Fibroblast of lung (primary cell): ENCODE data around the gene FOXI1. TPM values are rescaled to one million over a fixed set of nuclear protein-coding genes. Genes with fewer than 3 reads are reported as not detected.

Source experiments
- DNase-seq, 2 donors: peaks; one replicate each; pipeline versions ENCODE4 v3.0.0 to v3.0.0-alpha.2; 2010; ENCODE audit warnings: low read depth in 2 of 2
- H2AFZ ChIP-seq: 2 replicates; pipeline ENCODE4 v1.5.1; 2012; ENCODE audit warnings: low read length, control low read depth, inconsistent platforms
- H3K27ac ChIP-seq: 2 replicates; pipeline ENCODE4 v1.5.1; 2011; ENCODE audit warnings: low read length, control low read depth; ENCODE audit not compliant: insufficient read depth
- H3K27me3 ChIP-seq: 2 replicates; pipeline ENCODE4 v1.5.1; 2011; ENCODE audit warnings: mild to moderate bottlenecking, low read length; ENCODE audit not compliant: control insufficient read depth, insufficient read depth
- H3K36me3 ChIP-seq: 2 replicates; pipeline ENCODE4 v1.5.1; 2011; ENCODE audit warnings: low read length; ENCODE audit not compliant: control insufficient read depth, insufficient read depth
- H3K4me1 ChIP-seq: 2 replicates; pipeline ENCODE4 v1.5.1; 2011; ENCODE audit warnings: low read length; ENCODE audit not compliant: control insufficient read depth, insufficient read depth; ENCODE audit errors: extremely low read depth
- H3K4me2 ChIP-seq: 2 replicates; pipeline ENCODE4 v1.5.1; 2011; ENCODE audit warnings: low read length, control low read depth; ENCODE audit not compliant: insufficient read depth; ENCODE audit errors: extremely low read depth
- H3K4me3 ChIP-seq, 4 experiments: fragments of 200-600 bp in 1 of 4; sonication (generic) in 1 of 4; replicated peaks in 1 of 4; 2 replicates each; pipeline ENCODE4 v1.5.1; 2011 to 2016; ENCODE audit warnings: low read length in 4 of 4, low read depth in 3 of 4, mild to moderate bottlenecking in 3 of 4, control low read depth in 2 of 4, inconsistent platforms in 1 of 4, mixed read lengths in 1 of 4; ENCODE audit not compliant: insufficient read depth in 1 of 4; ENCODE audit errors: control extremely low read depth in 1 of 4
- H3K79me2 ChIP-seq: 2 replicates; pipeline ENCODE4 v1.5.1; 2012; ENCODE audit warnings: mild to moderate bottlenecking, low read length, inconsistent platforms; ENCODE audit not compliant: control insufficient read depth, insufficient read depth
- H3K9ac ChIP-seq: 2 replicates; pipeline ENCODE4 v1.5.1; 2011; ENCODE audit warnings: mild to moderate bottlenecking, low read length, control low read depth; ENCODE audit not compliant: insufficient read depth
- H3K9me3 ChIP-seq: 2 replicates; pipeline ENCODE4 v1.5.1; 2012; ENCODE audit warnings: low read depth, low read length; ENCODE audit not compliant: control insufficient read depth, insufficient read depth
- H4K20me1 ChIP-seq: 2 replicates; pipeline ENCODE4 v1.5.1; 2011; ENCODE audit warnings: low read length; ENCODE audit not compliant: control insufficient read depth, insufficient read depth; ENCODE audit errors: extremely low read depth
- CTCF ChIP-seq, 2 donors: IDR thresholded peaks in 1 of 2; conservative IDR thresholded peaks in 1 of 2; 1 replicate in 1 of 2; 2 replicates in 1 of 2; pipeline ENCODE4 v1.5.1; 2011 to 2012; ENCODE audit warnings: low read length in 2 of 2, control low read depth in 1 of 2, inconsistent platforms in 1 of 2, low read depth in 1 of 2, mild to moderate bottlenecking in 1 of 2
- EZH2 ChIP-seq: IDR thresholded peaks from 2 replicates; pipeline ENCODE4 v1.5.1; 2012; ENCODE audit warnings: low read length, control low read depth, mild to moderate bottlenecking; ENCODE audit errors: missing control alignments
- polyA plus RNA-seq, 2 donors: library from polyadenylated mRNA; depleted of rRNA in 1 of 2; stranded (reverse) in 1 of 2; unstranded in 1 of 2; fragments of >200 nt; gene quantifications; 2 replicates each; pipeline ENCODE4 v1.2.1, GENCODE V29; 2011 to 2012; ENCODE audit warnings: missing spikeins in 1 of 2
- total RNA-seq: library from RNA; depleted of rRNA; stranded (reverse); fragments of >200 nt; gene quantifications from 2 replicates; pipeline ENCODE4 v1.2.1, GENCODE V29; 2014

FOXI1 gene
- total and polyA plus RNA-seq, 2 donors (not counting 1 experiment from before 2014, with no cell fraction given), result not detected

- no peaks in the 10 kb centered on the region for H3K4me1 ChIP-seq
- DNase-seq, result no peak
- H4K20me1 ChIP-seq, result no peaks in the 10 kb centered on the region
- no peaks in the 10 kb centered on the region for H3K79me2 ChIP-seq
- H3K4me2 ChIP-seq, result no peak overlapping the region
- H3K9me3 ChIP-seq, result no peaks in the 10 kb centered on the region
- TF ChIP-seq EZH2 (no peak), CTCF (conservative IDR thresholded peaks at IDR 0.05 in 1 of 2, IDR thresholded peaks at IDR 0.05 in 1 of 2; ENCODE audit: low read depth in 1 of 2, low read length in 2 of 2) (no peak)
- H3K27ac ChIP-seq, result no peak overlapping the region
- no peaks in the 10 kb centered on the region for H3K27me3 ChIP-seq
- no peak overlapping the region for H2AFZ ChIP-seq
- H3K9ac ChIP-seq, result no peak overlapping the region
- H3K4me3 ChIP-seq, result no peak overlapping the region
- H3K36me3 ChIP-seq, result no peaks in the 10 kb centered on the region
Measured at GRCh38 chr5:170095646-170096045, 10.1 kb upstream of the FOXI1 start.

- no peak overlapping the region for H3K4me3 ChIP-seq
- no peak overlapping the region for H3K4me2 ChIP-seq
- H3K9me3 ChIP-seq, result no peaks in the 10 kb centered on the region
- H3K4me1 ChIP-seq, result no peaks in the 10 kb centered on the region
- no peak for TF ChIP-seq CTCF (conservative IDR thresholded peaks at IDR 0.05 in 1 of 2, IDR thresholded peaks at IDR 0.05 in 1 of 2; ENCODE audit: low read depth in 1 of 2, low read length in 2 of 2)
- no peak for TF ChIP-seq EZH2
- no peaks in the 10 kb centered on the region for H3K79me2 ChIP-seq
- H3K36me3 ChIP-seq, result no peaks in the 10 kb centered on the region
- no peak overlapping the region for H3K9ac ChIP-seq
- no peak overlapping the region for H3K27ac ChIP-seq
- H4K20me1 ChIP-seq, result no peaks in the 10 kb centered on the region
- no peak overlapping the region for H2AFZ ChIP-seq
- H3K27me3 ChIP-seq, result no peaks in the 10 kb centered on the region
- DNase-seq, result no peak
Measured at GRCh38 chr5:170097934-170098333, 7.8 kb upstream of the FOXI1 start.

- Histone ChIP-seq H4K20me1 (no peaks in the 10 kb centered on the region), H3K9ac (no peak overlapping the region), H3K4me2 (no peak overlapping the region), H3K27ac (no peak overlapping the region), H2AFZ (no peak overlapping the region), H3K27me3 (no peaks in the 10 kb centered on the region), H3K36me3 (no peaks in the 10 kb centered on the region), H3K4me1 (no peaks in the 10 kb centered on the region), H3K4me3 (no peak overlapping the region), H3K79me2 (no peaks in the 10 kb centered on the region), H3K9me3 (no peaks in the 10 kb centered on the region)
- TF ChIP-seq EZH2, result no peak
- peak; percentile 71 to 82 for TF ChIP-seq CTCF (conservative IDR thresholded peaks at IDR 0.05 in 1 of 2, IDR thresholded peaks at IDR 0.05 in 1 of 2; ENCODE audit: low read depth in 1 of 2, low read length in 2 of 2)
- peak; percentile 66 to 82 for DNase-seq
Measured at GRCh38 chr5:170100066-170100943, 5.4 kb upstream of the FOXI1 start.
